Activated T-cell treated with anti-CD3 and anti-CD28 coated beads for 4 hours (primary cell): ENCODE measurements around the gene CTSZ.
"Not testable (repeated sequence)": the region's sequence is repeated elsewhere in the genome, so short reads cannot be mapped to it uniquely, and the experiment has no call there.

ENCODE experiments used
- DNase-seq: peaks from one replicate; pipeline ENCODE4 v3.0.0-alpha.2; 2020

Gene CTSZ

GRCh38 chr20:58978351-58979190 is 28.5 kb downstream of the CTSZ start:
- DNase-seq, result no peak

- no peak for DNase-seq
These were observed 30.9 kb downstream of the CTSZ start for GRCh38 chr20:58976061-58976730.

DNA sequence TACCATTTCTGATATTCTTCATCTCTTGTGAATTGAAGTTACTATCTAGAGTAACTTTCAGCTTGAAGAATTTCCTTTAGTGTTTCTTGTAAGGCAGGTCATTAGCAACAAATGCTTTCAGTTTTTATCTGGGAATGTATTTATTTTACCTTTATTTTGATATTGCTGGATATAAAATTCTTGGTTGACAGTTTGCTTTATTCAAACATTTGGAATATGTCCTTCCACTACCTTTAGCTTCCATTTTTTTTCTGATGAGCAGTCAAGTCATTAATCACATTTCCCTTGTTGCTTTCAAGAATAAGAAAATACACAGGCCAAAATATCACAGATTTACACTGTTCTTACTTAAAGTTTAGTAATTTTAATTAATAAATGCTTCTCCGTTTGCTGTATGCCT is 31.7 kb downstream of the CTSZ start:
- no peak for DNase-seq

GRCh38 chr20:58973866-58974265 is 33.2 kb downstream of the CTSZ start:
- no peak for DNase-seq

DNA sequence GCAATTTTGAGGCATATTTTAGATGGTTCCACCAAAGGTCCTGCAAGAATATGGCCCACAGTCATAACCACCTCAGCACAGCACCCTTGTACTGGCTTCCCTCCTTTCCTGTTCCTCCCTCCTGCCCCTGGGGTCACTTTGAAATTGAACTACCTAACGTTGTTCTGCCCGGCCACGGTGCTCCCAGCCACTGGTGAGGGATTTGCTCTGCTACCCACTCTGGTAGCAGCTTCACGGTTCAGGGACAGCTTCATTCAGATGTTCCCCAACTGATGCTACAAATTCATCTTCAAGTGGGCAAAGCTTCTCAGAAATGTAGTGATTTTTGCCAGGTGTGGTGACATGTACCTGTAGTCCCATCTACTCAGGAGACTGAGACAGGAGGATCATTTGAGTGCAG is 33.9 kb downstream of the CTSZ start:
- no peak for DNase-seq

- no peak for DNase-seq
These were observed 35.6 kb downstream of the CTSZ start for GRCh38 chr20:58971429-58971828.

DNA sequence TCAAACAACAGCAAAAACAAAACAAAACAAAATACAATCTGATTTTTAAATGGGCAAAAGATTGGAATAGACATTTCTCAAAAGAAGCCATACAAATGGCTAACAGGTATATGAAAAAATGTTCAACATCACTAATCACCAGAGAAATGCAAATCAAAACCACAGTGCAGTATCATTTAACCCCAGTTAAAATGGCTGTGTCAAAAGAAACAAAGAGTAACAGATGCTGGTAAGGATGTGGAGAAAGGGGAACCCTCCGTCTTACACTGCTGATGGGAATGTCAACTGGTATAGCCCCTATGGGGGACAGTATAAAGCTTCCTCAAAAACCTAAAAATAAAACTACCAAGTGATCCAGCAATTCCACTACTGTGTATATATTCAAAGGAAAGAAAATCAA is 36.9 kb downstream of the CTSZ start:
- DNase-seq, result no peak

- no peak for DNase-seq
These were observed 37.6 kb downstream of the CTSZ start for GRCh38 chr20:58969439-58969838.

DNA sequence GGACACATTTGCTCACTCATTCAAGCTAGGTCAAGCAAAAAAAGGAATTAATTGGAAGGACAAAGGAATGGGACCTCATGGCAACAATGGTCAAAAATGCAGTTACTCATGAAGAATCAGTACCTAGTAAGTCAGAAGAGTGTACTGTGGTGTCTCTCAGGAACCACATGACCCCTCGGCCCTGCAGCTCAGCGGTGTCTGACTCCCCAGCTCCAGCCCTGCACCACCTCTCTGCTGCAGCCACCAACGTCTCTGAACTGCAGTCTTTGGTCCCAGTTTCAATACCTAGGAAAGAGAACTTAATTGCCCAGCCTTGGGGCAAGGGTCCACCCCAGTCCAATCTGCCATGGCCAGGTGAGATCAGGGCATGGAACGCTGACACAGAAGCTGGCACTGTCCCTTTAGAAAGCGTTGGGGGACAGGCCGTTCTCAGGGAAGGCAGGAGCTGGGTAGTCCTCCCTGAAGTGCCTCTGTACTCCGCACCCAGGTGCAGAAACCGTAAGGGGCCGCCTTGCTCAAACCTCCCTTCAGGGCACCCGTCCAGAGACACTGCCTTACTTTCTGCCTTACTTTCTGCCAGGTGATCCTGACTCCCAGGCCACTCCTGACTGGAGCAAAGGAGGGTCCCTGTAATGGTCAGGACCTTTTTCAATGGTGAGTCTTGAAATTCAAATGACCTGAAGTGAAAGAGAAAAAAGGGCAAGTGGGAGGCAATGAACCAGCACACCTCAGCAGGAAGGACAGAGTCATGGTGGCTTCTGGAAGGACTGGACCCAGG is 39.2 kb downstream of the CTSZ start:
- DNase-seq, result no peak

- no peak for DNase-seq
These were observed 41.6 kb downstream of the CTSZ start for GRCh38 chr20:58965270-58966064.

GRCh38 chr20:58963922-58964321 is 43.1 kb downstream of the CTSZ start:
- not testable (repeated sequence) for DNase-seq

DNA sequence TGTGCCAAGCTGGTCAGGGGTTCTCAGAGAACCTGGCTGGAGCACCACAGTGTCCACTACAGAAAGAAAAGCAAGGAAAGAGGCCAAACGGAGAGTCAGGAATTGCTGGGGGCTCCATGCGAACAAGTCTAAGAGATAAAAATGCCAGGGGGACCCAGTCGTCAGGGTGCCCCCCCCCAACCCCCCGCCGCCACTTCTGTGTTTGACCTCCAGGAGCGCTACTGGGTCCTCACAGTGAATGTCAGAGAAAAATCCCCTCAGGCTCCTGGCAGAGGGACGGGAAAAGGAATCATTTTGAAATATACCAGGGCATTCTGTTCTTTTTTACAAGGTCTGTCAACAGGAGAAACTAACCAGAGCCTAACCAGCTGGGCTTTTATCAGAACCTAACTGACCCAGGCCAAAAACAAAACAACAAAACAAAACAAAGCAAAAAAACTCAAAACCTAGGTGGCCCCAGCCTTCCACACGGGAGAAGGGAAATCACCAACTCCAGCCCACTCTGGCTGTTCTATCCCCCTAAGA is 43.9 kb downstream of the CTSZ start:
- no peak for DNase-seq

- DNase-seq, result no peak
These were observed 47.4 kb downstream of the CTSZ start for GRCh38 chr20:58959652-58960051.

- DNase-seq, result no peak
These were observed 51.0 kb downstream of the CTSZ start for GRCh38 chr20:58956078-58956477.

DNA sequence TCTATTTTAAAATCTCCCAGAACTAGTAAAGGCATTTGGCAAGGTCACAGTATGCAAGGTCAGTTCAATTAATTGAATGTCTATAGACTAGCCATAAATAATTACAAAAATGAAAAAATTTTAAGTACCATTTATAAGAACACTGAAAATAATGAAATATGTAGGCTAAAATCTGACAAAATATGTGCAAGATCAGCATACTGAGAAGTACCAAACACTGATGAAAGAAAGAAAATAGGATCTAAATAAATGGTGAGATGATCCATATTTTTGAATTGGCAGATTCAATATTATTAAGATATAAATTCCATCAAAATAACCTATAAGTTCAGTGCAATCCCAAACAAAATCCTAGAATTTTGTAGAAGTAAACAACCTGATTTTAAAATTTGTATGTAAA is 54.0 kb downstream of the CTSZ start:
- no peak for DNase-seq

- no peak for DNase-seq
These were observed 56.5 kb downstream of the CTSZ start for GRCh38 chr20:58950603-58951002.

GRCh38 chr20:58947797-58948388 is 59.2 kb downstream of the CTSZ start:
- DNase-seq, result not testable (repeated sequence)

DNA sequence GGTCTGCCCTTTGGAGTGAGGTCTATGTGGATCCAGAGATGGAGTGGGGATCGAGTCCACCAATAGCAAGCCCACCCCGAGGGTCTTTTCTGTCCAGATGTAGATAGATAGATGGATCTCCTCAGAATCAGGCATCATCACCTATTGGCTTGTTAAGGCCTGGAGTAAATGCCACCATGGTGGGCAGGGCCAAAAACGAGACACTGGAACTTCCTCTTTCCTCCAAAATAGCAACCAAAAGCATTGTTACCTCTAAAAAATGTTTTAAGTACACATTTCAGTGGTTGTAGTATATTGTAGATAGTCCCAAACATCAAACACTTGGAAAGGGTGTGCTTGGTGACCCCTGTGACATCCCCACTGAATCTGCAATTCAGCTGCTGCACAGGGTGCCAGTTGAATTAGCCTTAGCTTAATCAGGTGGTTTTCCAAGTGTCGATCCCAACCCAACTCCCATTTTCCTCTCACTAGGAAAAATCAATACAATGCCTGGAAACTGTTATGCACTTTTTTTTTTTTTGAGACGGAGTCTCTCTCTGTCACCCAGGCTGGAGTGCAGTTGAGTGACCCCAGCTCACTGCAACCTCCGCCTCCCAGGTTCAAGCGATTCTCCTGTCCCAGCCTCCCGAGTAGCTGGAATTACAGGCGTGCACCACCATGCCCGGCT is 61.0 kb downstream of the CTSZ start:
- no peak for DNase-seq
